Measurements from ENCODE around the gene FZD8.

Gene FZD8

GRCh38 chr10:35633006-35633980 is 8.8 kb downstream of the FZD8 start:
- H3K36me3 ChIP-seq (replicated peaks; ENCODE audit: low read depth, low read length) = no peaks in the 10 kb centered on the region
- no peak overlapping the region for H3K4me2 ChIP-seq (ENCODE audit: low read length)
- H3K27ac ChIP-seq (ENCODE audit: low read length) = no peak overlapping the region
- H4K20me1 ChIP-seq (ENCODE audit: insufficient read depth, low read length) = no peaks in the 10 kb centered on the region
- TF ChIP-seq CTCF (IDR thresholded peaks at IDR 0.05; ENCODE audit: low read depth, low read length) (no peak), EZH2phosphoT487 (IDR thresholded peaks at IDR 0.05; ENCODE audit: low read depth) (no peak)
- H3K79me2 ChIP-seq (ENCODE audit: low read length) = no peaks in the 10 kb centered on the region
- no peaks in the 10 kb centered on the region for H3K4me1 ChIP-seq (ENCODE audit: low read length)
- no peaks in the 10 kb centered on the region for H3K9me3 ChIP-seq (ENCODE audit: insufficient read depth, low read length)
- H2AFZ ChIP-seq (ENCODE audit: low read depth, low read length) = no peak overlapping the region
- no peak overlapping the region for H3K4me3 ChIP-seq (ENCODE audit: low read length)
- H3K27me3 ChIP-seq (ENCODE audit: low read depth, low read length) = no peaks in the 10 kb centered on the region
- H3K9ac ChIP-seq (ENCODE audit: low read length) = no peak overlapping the region

GRCh38 chr10:35632027-35632426 is 10.1 kb downstream of the FZD8 start:
- Histone ChIP-seq H3K4me3 (ENCODE audit: low read length) (no peak overlapping the region), H3K36me3 (replicated peaks; ENCODE audit: low read depth, low read length) (no peaks in the 10 kb centered on the region), H4K20me1 (ENCODE audit: insufficient read depth, low read length) (no peaks in the 10 kb centered on the region), H3K9ac (ENCODE audit: low read length) (no peak overlapping the region), H3K79me2 (ENCODE audit: low read length) (no peaks in the 10 kb centered on the region), H2AFZ (ENCODE audit: low read depth, low read length) (no peak overlapping the region), H3K27ac (ENCODE audit: low read length) (no peak overlapping the region), H3K9me3 (ENCODE audit: insufficient read depth, low read length) (no peaks in the 10 kb centered on the region), H3K4me1 (ENCODE audit: low read length) (no peaks in the 10 kb centered on the region), H3K4me2 (ENCODE audit: low read length) (no peak overlapping the region), H3K27me3 (ENCODE audit: low read depth, low read length) (no peaks in the 10 kb centered on the region)
- TF ChIP-seq CTCF (IDR thresholded peaks at IDR 0.05; ENCODE audit: low read depth, low read length) (peak; percentile 24; the same call in 1 of the 2 replicates), EZH2phosphoT487 (IDR thresholded peaks at IDR 0.05; ENCODE audit: low read depth) (no peak)

- Histone ChIP-seq H3K79me2 (ENCODE audit: low read length) (no peaks in the 10 kb centered on the region), H3K27me3 (ENCODE audit: low read depth, low read length) (no peaks in the 10 kb centered on the region), H3K9ac (ENCODE audit: low read length) (no peak overlapping the region), H3K27ac (ENCODE audit: low read length) (no peak overlapping the region), H3K4me1 (ENCODE audit: low read length) (no peaks in the 10 kb centered on the region), H3K4me3 (ENCODE audit: low read length) (no peak overlapping the region), H4K20me1 (ENCODE audit: insufficient read depth, low read length) (no peaks in the 10 kb centered on the region), H2AFZ (ENCODE audit: low read depth, low read length) (no peak overlapping the region), H3K36me3 (replicated peaks; ENCODE audit: low read depth, low read length) (no peaks in the 10 kb centered on the region), H3K4me2 (ENCODE audit: low read length) (no peak overlapping the region), H3K9me3 (ENCODE audit: insufficient read depth, low read length) (no peaks in the 10 kb centered on the region)
- TF ChIP-seq CTCF (IDR thresholded peaks at IDR 0.05; ENCODE audit: low read depth, low read length) (no peak), EZH2phosphoT487 (IDR thresholded peaks at IDR 0.05; ENCODE audit: low read depth) (no peak)
These were observed 10.7 kb downstream of the FZD8 start for GRCh38 chr10:35631404-35631803.

GRCh38 chr10:35626971-35627507 is 15.1 kb downstream of the FZD8 start:
- H3K79me2 ChIP-seq (ENCODE audit: low read length) = no peaks in the 10 kb centered on the region
- H3K27me3 ChIP-seq (ENCODE audit: low read depth, low read length) = no peaks in the 10 kb centered on the region
- H3K4me1 ChIP-seq (ENCODE audit: low read length) = no peaks in the 10 kb centered on the region
- H3K27ac ChIP-seq (ENCODE audit: low read length) = no peak overlapping the region
- TF ChIP-seq EZH2phosphoT487 (IDR thresholded peaks at IDR 0.05; ENCODE audit: low read depth) = no peak
- no peak for TF ChIP-seq CTCF (IDR thresholded peaks at IDR 0.05; ENCODE audit: low read depth, low read length)
- H3K9ac ChIP-seq (ENCODE audit: low read length) = no peak overlapping the region
- no peak overlapping the region for H3K4me2 ChIP-seq (ENCODE audit: low read length)
- H3K9me3 ChIP-seq (ENCODE audit: insufficient read depth, low read length) = no peaks in the 10 kb centered on the region
- no peaks in the 10 kb centered on the region for H4K20me1 ChIP-seq (ENCODE audit: insufficient read depth, low read length)
- H3K4me3 ChIP-seq (ENCODE audit: low read length) = no peak overlapping the region
- no peaks in the 10 kb centered on the region for H3K36me3 ChIP-seq (replicated peaks; ENCODE audit: low read depth, low read length)
- H2AFZ ChIP-seq (ENCODE audit: low read depth, low read length) = no peak overlapping the region
